Smooth muscle cell of bladder (primary cell): ENCODE data around the gene SCN11A. TPM values are rescaled to one million over a fixed set of nuclear protein-coding genes. Genes with fewer than 3 reads are reported as not detected.

Experiments used
- total RNA-seq: library from RNA; depleted of rRNA; stranded (reverse); fragments of >200 nt; gene quantifications from 2 replicates; pipeline ENCODE4 v1.2.3, GENCODE V29; 2014

Gene SCN11A
- under 0.01 TPM in 2 replicates for total RNA-seq

GRCh38 chr3:39051649-39052561 is at the start of gene SCN11A, which contains the start of gene WDR48:
Gene SCN11A, minus strand, starts transcription at chr3:39051944. Its CDS starts 101,582 bp downstream, at chr3:38950362.
Gene WDR48, plus strand, starts transcription at chr3:39052016. Its CDS starts 10 bp downstream, at chr3:39052026.

Other genes starting within 250 kb of the SCN11A start
- under 0.01 TPM in 1 of 2 replicates, not detected in the other for gene SCN10A, start 235.7 kb downstream of the SCN11A start, total RNA-seq
- 28.4 and 31.6 TPM in 2 replicates for gene WDR48, start 72 bp upstream of the SCN11A start, total RNA-seq
- 30.2 and 36.8 TPM in 2 replicates for gene GORASP1, start 55.7 kb upstream of the SCN11A start, total RNA-seq
- gene TTC21A, start 55.7 kb upstream of the SCN11A start, total RNA-seq, result 1.8 and 3.6 TPM in 2 replicates
- 6.7 and 9.1 TPM in 2 replicates for gene CSRNP1, start 101.6 kb upstream of the SCN11A start, total RNA-seq
- 0.09 TPM in 1 of 2 replicates, not detected in the other for gene XIRP1, start 140.7 kb upstream of the SCN11A start, total RNA-seq
- gene CX3CR1, start 228.1 kb upstream of the SCN11A start, total RNA-seq, result under 0.01 TPM in 1 of 2 replicates, not detected in the other